ENCODE measurements around the gene COL1A2. TPM values are rescaled to one million over a fixed set of nuclear protein-coding genes. Genes with fewer than 3 reads are reported as not detected.

Gene COL1A2
- total RNA-seq, 1 experiment from 2014 or later = 2,203 TPM

DNA sequence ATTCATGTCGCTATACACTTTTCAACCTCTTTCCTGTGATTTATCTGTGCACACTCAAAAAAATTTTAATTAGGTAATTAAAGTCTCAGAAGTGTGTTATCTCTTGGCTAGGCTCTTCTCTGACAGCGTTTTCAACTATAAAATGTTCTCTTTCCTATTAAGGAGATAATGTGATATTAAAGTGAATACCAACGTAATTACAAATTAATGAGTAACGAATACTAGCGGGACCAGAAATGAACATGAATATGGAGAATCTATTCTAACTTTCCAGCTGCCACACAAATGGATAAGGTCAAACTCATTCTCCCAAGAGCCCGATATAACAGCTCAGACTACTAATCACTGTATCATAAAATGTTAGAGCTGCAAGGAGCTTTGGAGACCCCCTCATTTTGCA, 12.0 kb downstream of the COL1A2 start:
- H3K27ac ChIP-seq = peak overlapping the region; percentile 18; the same call in 1 of the 2 replicates
- peaks cover 100% of the 10 kb centered on the region for H3K36me3 ChIP-seq
- H3K4me1 ChIP-seq (replicated peaks) = peaks cover 98% of the 10 kb centered on the region
- H3K27me3 ChIP-seq (replicated peaks) = no peaks in the 10 kb centered on the region
- DNase-seq (ENCODE audit: low read depth in 1 of 2, low spot score in 2 of 2) = peak in 1 of 2 experiments; percentile 10
- no peak overlapping the region for H3K4me3 ChIP-seq
- H3K9me3 ChIP-seq (replicated peaks) = no peaks in the 10 kb centered on the region

DNA sequence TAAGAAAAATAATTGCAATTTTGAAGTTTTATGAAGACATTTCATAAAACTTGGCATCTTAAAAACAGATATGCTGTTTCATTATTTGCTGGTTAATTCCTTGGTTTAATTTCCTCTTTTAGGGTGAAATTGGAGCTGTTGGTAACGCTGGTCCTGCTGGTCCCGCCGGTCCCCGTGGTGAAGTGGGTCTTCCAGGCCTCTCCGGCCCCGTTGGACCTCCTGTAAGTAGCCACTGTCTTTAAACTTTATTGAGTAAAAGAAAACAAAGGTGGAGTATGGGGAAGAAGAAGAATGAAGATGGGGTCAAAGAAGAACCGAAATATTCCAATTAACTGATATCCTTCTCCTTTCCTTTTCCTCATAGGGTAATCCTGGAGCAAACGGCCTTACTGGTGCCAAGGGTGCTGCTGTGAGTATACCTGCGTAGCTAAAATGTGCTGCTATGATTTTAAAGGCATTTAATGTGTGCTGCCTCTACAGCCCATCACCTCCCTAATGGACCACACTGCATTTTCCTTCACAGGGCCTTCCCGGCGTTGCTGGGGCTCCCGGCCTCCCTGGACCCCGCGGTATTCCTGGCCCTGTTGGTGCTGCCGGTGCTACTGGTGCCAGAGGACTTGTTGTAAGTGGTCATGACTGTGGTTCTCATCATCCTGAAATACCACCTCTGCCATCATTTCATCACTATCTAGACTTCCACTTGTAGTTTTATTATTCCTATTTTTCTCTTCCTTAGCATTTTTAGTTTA, 14.7 kb downstream of the COL1A2 start:
- H3K27me3 ChIP-seq (replicated peaks) = no peaks in the 10 kb centered on the region
- no peak overlapping the region for H3K4me3 ChIP-seq
- H3K36me3 ChIP-seq = peaks cover 100% of the 10 kb centered on the region
- DNase-seq (ENCODE audit: low read depth in 1 of 2, low spot score in 2 of 2) = no peak
- H3K9me3 ChIP-seq (replicated peaks) = no peaks in the 10 kb centered on the region
- peaks cover 98% of the 10 kb centered on the region for H3K4me1 ChIP-seq (replicated peaks)
- H3K27ac ChIP-seq = peak overlapping the region; percentile 61

DNA sequence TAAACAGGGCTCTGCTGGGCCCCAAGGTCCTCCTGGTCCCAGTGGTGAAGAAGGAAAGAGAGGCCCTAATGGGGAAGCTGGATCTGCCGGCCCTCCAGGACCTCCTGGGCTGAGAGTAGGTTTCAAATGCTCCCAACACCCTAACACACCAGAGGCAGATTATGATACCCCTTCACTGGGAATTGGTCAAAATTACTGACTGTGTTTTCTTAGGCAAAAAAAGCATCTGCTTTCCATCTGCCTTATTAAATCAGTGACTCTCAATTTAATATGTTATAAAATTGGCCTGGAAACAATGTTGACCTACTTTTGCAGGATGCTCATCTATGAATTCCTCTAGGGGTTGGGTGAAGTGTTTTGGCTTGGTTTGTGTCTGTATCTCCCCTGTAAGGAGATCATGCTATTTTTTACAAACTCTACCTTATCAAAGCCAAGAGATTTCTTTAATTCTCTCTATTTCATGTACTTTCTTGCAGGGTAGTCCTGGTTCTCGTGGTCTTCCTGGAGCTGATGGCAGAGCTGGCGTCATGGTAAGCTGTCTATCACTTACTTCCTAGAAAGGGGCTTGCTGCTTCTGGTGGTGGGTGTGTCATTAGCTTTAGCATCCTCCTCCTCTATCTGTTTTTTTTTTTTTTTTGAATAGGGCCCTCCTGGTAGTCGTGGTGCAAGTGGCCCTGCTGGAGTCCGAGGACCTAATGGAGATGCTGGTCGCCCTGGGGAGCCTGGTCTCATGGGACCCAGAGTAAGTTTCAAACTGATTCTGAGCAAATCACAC, 15.9 kb downstream of the COL1A2 start:
- Histone ChIP-seq H3K4me3 (no peak overlapping the region), H3K36me3 (peaks cover 100% of the 10 kb centered on the region), H3K27me3 (replicated peaks) (no peaks in the 10 kb centered on the region), H3K9me3 (replicated peaks) (no peaks in the 10 kb centered on the region), H3K27ac (peak overlapping the region; percentile 61), H3K4me1 (replicated peaks) (peaks cover 98% of the 10 kb centered on the region)
- peak in 1 of 2 experiments; percentile 47 for DNase-seq (ENCODE audit: low read depth in 1 of 2, low spot score in 2 of 2)

DNA sequence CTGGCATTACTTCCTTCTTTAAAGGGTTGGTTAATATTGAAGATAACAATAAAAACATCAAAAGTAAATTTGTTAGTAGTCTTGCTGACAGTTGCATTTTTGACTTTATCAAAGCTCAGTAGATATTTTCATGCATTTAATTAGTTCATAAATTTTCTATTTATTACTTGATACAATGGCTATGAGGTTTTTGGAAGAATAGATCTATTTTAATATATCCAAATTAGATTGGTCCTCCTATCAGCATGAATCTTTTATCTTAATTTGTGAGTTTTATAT, 16.4 kb downstream of the COL1A2 start:
- Histone ChIP-seq H3K4me3 (no peak overlapping the region), H3K27me3 (replicated peaks) (no peaks in the 10 kb centered on the region), H3K4me1 (replicated peaks) (peaks cover 98% of the 10 kb centered on the region), H3K36me3 (peaks cover 100% of the 10 kb centered on the region), H3K27ac (peak overlapping the region; percentile 61), H3K9me3 (replicated peaks) (no peaks in the 10 kb centered on the region)
- DNase-seq (ENCODE audit: low read depth in 1 of 2, low spot score in 2 of 2) = no peak

DNA sequence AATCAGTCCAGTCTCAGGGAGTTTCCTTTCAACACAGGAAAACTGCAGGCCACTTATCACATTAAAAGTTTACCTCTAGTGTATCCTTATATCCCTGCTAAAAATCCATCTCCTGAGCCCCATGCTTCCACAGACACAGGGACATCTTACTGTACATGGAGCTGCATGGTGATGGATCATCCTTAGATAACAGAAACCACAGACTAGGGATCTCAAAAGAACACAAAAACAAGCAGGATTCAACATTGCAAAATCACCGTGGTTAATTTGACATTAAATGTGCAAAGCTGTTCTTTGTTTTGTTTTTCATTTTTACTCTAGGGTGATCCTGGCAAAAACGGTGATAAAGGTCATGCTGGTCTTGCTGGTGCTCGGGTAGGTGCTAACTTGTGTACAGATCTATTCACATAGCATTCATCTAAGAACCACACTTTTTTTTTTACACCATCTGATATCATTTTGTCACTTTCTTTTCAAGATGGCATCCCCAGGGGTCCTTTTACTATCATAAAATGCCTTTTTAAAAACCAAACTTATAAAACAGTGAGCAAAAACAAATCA, 18.1 kb downstream of the COL1A2 start:
- peaks cover 100% of the 10 kb centered on the region for H3K36me3 ChIP-seq
- no peak for DNase-seq (ENCODE audit: low read depth in 1 of 2, low spot score in 2 of 2)
- H3K27ac ChIP-seq = peak overlapping the region; percentile 61
- no peaks in the 10 kb centered on the region for H3K27me3 ChIP-seq (replicated peaks)
- H3K9me3 ChIP-seq (replicated peaks) = no peaks in the 10 kb centered on the region
- H3K4me3 ChIP-seq = no peak overlapping the region
- peaks cover 100% of the 10 kb centered on the region for H3K4me1 ChIP-seq (replicated peaks)

DNA sequence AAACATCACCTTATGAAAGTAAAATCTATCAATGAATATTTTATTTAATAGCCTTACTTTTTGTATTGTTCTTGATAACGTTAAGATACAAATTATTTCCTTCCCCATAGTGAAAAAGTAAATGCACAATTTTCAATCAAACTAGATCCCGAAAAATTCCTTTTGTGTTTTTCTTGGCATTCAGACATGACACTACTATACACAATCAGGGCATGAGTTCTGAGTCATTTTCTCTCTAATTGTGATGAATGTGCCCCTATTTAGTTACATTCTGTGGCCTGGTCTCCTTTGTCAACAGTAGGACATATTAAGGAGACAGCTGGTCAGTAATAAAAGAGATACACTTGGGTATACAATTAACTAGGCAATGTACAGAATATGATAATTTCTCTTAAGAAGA, 19.8 kb downstream of the COL1A2 start:
- H3K27ac ChIP-seq = peak overlapping the region; percentile 61
- no peak overlapping the region for H3K4me3 ChIP-seq
- no peaks in the 10 kb centered on the region for H3K9me3 ChIP-seq (replicated peaks)
- peaks cover 100% of the 10 kb centered on the region for H3K4me1 ChIP-seq (replicated peaks)
- H3K27me3 ChIP-seq (replicated peaks) = no peaks in the 10 kb centered on the region
- DNase-seq (ENCODE audit: low read depth in 1 of 2, low spot score in 2 of 2) = peak in 1 of 2 experiments; percentile 83
- peaks cover 100% of the 10 kb centered on the region for H3K36me3 ChIP-seq

DNA sequence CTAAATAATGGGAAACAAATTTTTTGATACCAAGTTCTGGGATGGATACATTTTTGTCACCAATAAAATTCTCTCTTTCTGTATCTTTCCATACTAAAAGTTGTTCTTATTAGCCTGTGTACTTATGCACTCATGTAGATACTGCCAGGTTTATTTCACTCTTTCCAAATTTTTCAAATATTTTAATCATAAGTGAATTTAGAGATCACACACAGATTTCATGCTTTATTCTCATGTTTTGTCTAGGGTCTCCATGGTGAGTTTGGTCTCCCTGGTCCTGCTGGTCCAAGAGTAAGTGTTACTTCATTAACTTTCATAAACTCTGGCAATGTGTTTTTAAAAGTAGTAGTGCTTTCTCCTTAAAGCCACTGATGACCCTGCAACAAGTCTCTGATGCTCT, 20.3 kb downstream of the COL1A2 start:
- Histone ChIP-seq H3K36me3 (peaks cover 100% of the 10 kb centered on the region), H3K27ac (peak overlapping the region; percentile 61), H3K27me3 (replicated peaks) (no peaks in the 10 kb centered on the region), H3K9me3 (replicated peaks) (no peaks in the 10 kb centered on the region), H3K4me3 (no peak overlapping the region), H3K4me1 (replicated peaks) (peaks cover 100% of the 10 kb centered on the region)
- DNase-seq (ENCODE audit: low read depth in 1 of 2, low spot score in 2 of 2) = no peak

DNA sequence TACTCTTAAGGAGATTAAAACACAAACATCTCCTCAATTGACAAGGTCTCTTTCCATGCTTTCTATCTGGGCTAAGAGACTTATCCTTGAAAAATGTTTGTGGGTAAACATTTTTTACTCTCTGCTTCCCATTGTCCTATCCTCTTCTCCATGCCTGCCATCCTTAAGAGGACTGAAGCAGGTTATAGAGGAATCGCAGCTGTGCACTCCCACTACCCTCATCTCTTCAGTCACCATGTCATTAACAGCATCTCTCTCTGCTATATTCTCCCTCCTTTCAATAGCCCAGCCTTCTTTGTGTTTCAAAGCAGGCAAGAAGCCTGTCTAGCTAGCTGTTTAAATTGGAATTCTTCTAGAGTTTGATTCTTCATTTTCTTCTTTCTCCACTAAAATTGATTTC, 22.6 kb downstream of the COL1A2 start:
- H3K9me3 ChIP-seq (replicated peaks) = no peaks in the 10 kb centered on the region
- H3K4me1 ChIP-seq (replicated peaks) = peaks cover 100% of the 10 kb centered on the region
- peak overlapping the region; percentile 61 for H3K27ac ChIP-seq
- no peaks in the 10 kb centered on the region for H3K27me3 ChIP-seq (replicated peaks)
- no peak overlapping the region for H3K4me3 ChIP-seq
- H3K36me3 ChIP-seq = peaks cover 100% of the 10 kb centered on the region
- DNase-seq (ENCODE audit: low read depth in 1 of 2, low spot score in 2 of 2) = no peak

DNA sequence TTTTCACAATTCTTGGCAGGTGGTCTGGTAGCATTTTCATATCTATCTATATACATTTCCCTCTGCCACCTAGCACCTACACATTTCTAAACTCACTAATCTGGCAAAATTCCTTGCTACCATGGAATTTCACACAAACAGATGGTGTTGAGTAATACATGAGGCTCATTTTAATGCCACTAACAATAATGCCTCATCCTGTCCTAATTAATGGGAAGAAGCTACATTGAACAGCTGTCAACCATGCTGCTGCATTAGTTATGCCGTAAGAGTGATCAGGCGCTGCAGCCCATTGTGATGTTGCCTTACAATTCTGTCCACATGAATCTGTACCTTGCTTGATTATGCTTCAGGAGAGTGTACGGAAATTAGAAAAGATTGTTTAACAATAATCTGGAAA, 23.2 kb downstream of the COL1A2 start:
- Histone ChIP-seq H3K27me3 (replicated peaks) (no peaks in the 10 kb centered on the region), H3K27ac (peak overlapping the region; percentile 61), H3K9me3 (replicated peaks) (no peaks in the 10 kb centered on the region), H3K4me1 (replicated peaks) (peaks cover 100% of the 10 kb centered on the region), H3K36me3 (peaks cover 100% of the 10 kb centered on the region), H3K4me3 (no peak overlapping the region)
- DNase-seq (ENCODE audit: low read depth in 1 of 2, low spot score in 2 of 2) = no peak

DNA sequence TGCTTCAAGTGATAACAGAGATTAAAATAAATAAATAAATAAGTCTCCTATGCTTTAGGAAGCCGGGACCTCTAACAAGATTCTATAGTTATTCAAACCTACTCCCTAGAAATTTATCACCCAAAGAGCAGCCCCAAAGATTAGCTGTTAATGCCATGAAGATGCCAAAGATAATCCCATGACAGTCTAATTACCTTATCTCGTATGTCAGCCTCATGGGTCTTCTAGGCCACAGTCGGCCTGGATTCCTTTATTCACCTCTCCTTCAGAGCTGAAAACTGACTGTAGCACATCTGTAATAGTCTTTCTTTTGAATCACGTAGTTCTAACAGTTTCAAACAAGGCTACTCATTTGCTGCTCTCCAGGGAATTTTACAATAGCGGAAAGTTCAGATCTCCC, 24.2 kb downstream of the COL1A2 start:
- DNase-seq (ENCODE audit: low read depth in 1 of 2, low spot score in 2 of 2) = no peak
- H3K27me3 ChIP-seq (replicated peaks) = no peaks in the 10 kb centered on the region
- no peaks in the 10 kb centered on the region for H3K9me3 ChIP-seq (replicated peaks)
- H3K4me1 ChIP-seq (replicated peaks) = peaks cover 100% of the 10 kb centered on the region
- no peak overlapping the region for H3K4me3 ChIP-seq
- peak overlapping the region; percentile 61; the same call in 1 of the 2 replicates for H3K27ac ChIP-seq
- peaks cover 100% of the 10 kb centered on the region for H3K36me3 ChIP-seq

DNA sequence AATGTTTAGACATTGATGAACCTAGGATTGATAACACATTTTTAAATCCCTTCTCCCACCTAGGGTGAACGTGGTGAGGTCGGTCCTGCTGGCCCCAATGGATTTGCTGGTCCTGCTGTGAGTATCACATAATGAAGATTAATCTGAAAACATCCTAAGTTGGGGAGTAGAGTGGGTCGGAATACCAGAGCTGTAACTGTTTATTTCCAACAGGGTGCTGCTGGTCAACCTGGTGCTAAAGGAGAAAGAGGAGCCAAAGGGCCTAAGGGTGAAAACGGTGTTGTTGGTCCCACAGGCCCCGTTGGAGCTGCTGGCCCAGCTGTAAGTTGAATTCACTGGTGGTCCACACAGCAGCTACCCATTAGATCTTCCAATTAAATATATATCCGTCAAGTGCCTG, 25.6 kb downstream of the COL1A2 start:
- DNase-seq (ENCODE audit: low read depth in 1 of 2, low spot score in 2 of 2) = peak in 1 of 2 experiments; percentile 28
- H3K36me3 ChIP-seq = peaks cover 100% of the 10 kb centered on the region
- peak overlapping the region; percentile 22; the same call in 1 of the 2 replicates for H3K27ac ChIP-seq
- H3K9me3 ChIP-seq (replicated peaks) = no peaks in the 10 kb centered on the region
- H3K27me3 ChIP-seq (replicated peaks) = no peaks in the 10 kb centered on the region
- H3K4me1 ChIP-seq (replicated peaks) = peaks cover 100% of the 10 kb centered on the region
- no peak overlapping the region for H3K4me3 ChIP-seq

DNA sequence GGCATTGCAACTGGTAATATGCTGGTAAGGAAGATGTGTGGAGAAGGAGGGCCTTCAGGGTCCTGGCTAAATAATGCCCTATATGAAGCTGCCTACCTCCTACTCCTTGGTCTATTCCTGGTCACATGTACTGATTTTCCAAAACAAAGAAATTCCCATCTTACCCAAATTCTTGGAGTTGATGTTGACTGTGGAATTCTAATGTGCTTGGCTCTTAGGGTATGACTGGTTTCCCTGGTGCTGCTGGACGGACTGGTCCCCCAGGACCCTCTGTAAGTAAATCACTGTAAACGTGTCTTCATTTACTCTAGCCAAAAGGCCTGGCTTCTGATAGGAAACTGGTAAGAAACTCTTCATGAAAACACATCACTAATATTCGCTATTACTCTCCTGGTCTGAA, 27.0 kb downstream of the COL1A2 start:
- H3K27me3 ChIP-seq (replicated peaks) = no peaks in the 10 kb centered on the region
- peak in 1 of 2 experiments; percentile 30 for DNase-seq (ENCODE audit: low read depth in 1 of 2, low spot score in 2 of 2)
- H3K9me3 ChIP-seq (replicated peaks) = no peaks in the 10 kb centered on the region
- H3K27ac ChIP-seq = peak overlapping the region; percentile 22; the same call in 1 of the 2 replicates
- H3K4me3 ChIP-seq = no peak overlapping the region
- peaks cover 100% of the 10 kb centered on the region for H3K36me3 ChIP-seq
- peaks cover 99% of the 10 kb centered on the region for H3K4me1 ChIP-seq (replicated peaks)

DNA sequence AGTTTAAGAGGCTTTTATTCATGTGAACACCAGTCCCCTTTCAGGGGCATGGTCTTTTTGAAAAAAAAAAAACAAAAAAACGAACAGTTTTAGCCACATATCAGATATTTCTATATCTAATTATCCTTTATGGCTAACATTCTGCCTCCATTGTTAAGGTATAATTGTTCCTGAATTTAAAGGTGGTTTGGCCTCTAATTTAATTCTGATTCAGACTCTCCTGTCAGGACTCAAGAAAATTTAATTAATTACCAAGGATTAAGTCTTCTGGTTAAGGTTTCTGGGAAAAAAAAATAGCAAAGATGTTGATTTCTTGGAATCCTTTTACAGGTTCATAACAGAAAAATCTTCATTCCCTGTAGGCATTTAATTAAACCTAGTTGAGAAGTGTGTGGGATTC, 27.4 kb downstream of the COL1A2 start:
- Histone ChIP-seq H3K4me3 (no peak overlapping the region), H3K27me3 (replicated peaks) (no peaks in the 10 kb centered on the region), H3K27ac (peak overlapping the region; percentile 63), H3K4me1 (replicated peaks) (peaks cover 95% of the 10 kb centered on the region), H3K36me3 (peaks cover 100% of the 10 kb centered on the region), H3K9me3 (replicated peaks) (no peaks in the 10 kb centered on the region)
- DNase-seq (ENCODE audit: low read depth in 1 of 2, low spot score in 2 of 2) = peak in 1 of 2 experiments; percentile 2
